ENCODE data around the gene GPN3.
"Not testable (repeated sequence)": the region's sequence is repeated elsewhere in the genome, so short reads cannot be mapped to it uniquely, and the experiment has no call there.

The GPN3 gene

DNA sequence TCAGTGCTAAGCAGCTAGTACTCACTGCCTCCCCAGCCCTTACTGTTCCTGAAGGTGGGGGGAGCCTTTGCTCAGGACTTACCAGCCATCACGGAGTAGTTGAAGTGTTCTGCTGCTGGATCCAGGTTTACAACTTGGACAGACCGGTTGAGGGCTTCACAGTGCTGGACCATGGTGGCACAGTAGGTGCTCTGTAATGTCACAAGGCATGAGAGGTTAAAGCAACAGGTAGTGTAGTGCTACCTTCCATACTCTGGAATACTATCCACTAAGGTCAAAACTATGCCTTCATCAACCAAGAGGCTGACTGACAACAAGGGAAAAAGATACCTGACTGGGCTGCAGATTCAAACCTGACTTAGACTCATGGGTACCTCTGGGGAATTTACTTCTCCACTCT, 3.0 kb downstream of the GPN3 start:
- TF ChIP-seq, protein P1, sequence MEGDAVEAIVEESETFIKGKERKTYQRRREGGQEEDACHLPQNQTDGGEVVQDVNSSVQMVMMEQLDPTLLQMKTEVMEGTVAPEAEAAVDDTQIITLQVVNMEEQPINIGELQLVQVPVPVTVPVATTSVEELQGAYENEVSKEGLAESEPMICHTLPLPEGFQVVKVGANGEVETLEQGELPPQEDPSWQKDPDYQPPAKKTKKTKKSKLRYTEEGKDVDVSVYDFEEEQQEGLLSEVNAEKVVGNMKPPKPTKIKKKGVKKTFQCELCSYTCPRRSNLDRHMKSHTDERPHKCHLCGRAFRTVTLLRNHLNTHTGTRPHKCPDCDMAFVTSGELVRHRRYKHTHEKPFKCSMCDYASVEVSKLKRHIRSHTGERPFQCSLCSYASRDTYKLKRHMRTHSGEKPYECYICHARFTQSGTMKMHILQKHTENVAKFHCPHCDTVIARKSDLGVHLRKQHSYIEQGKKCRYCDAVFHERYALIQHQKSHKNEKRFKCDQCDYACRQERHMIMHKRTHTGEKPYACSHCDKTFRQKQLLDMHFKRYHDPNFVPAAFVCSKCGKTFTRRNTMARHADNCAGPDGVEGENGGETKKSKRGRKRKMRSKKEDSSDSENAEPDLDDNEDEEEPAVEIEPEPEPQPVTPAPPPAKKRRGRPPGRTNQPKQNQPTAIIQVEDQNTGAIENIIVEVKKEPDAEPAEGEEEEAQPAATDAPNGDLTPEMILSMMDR (conservative IDR thresholded peaks at IDR 0.05; ENCODE audit: low read length): no peak
- no peak for DNase-seq (ENCODE audit: low read depth)
- H3K4me3 ChIP-seq (ENCODE audit: low read length): no peak overlapping the region

DNA sequence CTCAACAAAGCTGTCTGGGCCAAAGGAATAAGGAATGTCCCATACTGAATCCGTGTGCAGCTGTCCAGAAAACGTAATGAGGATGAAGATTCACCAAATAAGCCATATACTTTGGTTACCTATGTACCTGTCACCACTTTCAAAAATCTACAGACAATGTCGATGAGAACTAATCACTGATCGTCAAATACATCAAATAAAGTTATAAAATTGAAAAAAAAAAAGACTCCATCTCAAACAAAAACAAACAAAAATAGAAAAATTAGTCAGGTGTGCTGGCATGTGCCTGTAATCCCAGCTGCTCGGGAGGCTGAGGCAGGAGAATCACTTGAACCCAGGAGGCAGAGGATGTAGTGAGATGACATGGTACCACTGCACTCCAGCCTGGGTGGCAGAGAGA, 6.9 kb downstream of the GPN3 start:
- DNase-seq (ENCODE audit: low read depth); H3K4me3 ChIP-seq (ENCODE audit: low read length): not testable (repeated sequence)

DNA sequence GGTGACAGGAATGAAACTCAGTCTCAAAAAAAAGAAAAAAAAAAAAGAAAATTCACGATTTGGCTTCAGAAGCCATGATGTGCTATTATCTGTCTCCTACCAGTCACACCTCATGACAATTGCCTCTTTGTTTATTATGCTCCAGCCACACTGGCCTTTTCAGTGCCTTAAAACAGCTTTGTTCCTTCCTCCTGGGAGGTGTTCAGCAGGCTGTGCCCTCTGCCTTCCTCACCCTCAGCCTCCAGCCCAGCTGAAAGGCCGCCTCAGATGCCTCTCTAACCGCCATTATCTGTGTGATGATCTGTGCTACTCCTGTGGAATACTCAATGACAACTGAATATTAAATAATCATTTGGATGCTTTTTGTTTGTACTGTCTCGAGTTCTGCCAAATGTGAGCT, 9.3 kb downstream of the GPN3 start:
- H3K4me3 ChIP-seq (ENCODE audit: low read length): no peak overlapping the region
- TF ChIP-seq, protein P1 (conservative IDR thresholded peaks at IDR 0.05; ENCODE audit: low read length): no peak
- DNase-seq (ENCODE audit: low read depth): no peak

DNA sequence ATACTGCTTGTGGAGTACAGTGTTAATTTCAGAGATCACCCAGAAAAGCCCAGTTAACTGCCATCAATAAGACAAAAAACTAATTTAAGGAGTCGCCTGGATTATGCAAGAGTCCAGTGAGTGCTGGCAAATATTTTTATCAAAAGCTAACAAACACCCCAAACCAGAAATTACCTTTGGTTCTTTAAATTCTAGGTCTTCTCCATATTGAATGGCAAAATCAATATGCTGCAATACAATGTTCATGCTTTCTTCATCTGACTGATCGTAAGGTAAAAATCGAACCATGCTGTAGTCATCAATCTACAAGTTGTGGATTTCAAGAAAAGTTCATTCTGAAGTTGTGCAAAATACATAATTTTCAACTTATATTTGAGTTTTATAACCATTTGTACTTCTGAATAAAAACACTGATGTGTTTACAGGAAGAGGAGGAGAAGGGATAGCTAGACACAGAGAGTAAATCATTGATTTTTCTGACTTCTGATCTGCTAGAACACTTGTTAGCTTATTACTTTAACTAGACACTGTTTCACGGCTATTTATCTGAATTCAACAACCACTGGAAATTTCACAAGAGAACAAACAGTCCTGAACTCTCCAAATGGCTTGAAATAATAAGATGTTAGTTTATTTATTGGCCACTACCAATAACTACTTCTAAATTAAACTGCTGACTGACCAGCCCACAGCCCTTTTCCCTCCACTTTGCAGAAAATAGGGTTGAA, 14.3 kb downstream of the GPN3 start:
- TF ChIP-seq, protein P1 (conservative IDR thresholded peaks at IDR 0.05; ENCODE audit: low read length): no peak
- no peak overlapping the region for H3K4me3 ChIP-seq (ENCODE audit: low read length)
- no peak for DNase-seq (ENCODE audit: low read depth)

DNA sequence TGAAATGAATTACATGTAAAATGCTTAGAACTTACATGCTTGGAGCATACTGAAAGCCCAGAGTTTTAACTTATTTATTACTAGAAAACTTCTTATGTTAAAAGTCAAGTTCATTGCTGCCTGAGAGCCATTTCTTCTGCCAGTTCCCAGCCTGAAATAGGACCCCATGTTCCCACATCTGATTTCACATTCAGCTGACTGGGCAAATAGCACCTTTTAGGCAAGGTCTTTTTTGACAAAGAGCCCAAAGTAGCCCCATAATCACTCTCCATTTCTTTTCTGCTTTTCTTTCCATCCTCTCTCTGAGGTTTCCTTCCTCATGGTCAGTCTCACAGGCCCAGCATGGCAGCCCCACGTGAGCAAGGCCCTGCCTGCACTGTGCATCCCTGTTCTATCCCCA, 16.8 kb downstream of the GPN3 start:
- TF ChIP-seq, protein P1 (conservative IDR thresholded peaks at IDR 0.05; ENCODE audit: low read length): no peak
- DNase-seq (ENCODE audit: low read depth): no peak
- H3K4me3 ChIP-seq (ENCODE audit: low read length): no peak overlapping the region

DNA sequence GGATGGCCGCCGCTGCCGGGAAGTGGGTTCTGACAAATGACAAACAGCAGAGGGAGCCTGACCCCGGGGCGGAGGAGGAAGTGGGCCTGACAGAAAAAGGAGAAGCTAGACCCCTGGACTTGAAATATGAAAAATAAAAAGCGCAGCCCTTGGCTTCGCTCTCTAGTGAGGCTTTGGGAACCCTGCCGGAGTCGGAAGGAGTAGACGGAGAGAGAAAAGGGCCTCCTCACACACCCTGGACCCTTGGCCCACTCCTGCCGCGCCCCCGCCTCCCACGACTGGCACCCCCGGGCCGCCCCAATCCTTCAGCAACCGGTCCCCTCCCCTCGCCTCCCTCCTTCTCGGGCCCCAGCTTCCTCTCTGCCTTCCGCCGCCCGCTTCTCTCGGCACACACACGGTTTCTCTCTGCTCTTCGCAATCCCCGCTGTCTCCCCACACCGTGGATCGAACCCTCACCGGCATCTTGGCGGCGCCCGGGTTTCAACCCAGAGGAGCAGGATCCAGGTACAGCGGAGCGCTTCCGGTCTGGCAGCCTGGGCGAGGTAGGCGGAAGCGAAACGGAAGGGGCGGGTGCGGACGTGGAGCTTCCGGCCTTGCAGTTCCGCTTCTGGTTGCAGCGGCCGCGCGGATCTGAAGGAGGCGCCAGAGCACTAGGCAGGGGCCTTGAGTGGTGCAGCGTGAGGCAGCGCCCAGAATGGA, 18.1 kb downstream of the GPN3 start, which contains the start of gene ARPC3:
Gene ARPC3 (minus strand): TSS at position 539 of the 699 bp plus-strand sequence. CDS start 77 bp downstream, at position 462.
- peak within 1 kb of the TSS; percentile 95 for H3K4me3 ChIP-seq (ENCODE audit: low read length)
- TF ChIP-seq, protein P1 (conservative IDR thresholded peaks at IDR 0.05; ENCODE audit: low read length): peak; percentile 77
- peak; percentile 94 for DNase-seq (ENCODE audit: low read depth)

DNA sequence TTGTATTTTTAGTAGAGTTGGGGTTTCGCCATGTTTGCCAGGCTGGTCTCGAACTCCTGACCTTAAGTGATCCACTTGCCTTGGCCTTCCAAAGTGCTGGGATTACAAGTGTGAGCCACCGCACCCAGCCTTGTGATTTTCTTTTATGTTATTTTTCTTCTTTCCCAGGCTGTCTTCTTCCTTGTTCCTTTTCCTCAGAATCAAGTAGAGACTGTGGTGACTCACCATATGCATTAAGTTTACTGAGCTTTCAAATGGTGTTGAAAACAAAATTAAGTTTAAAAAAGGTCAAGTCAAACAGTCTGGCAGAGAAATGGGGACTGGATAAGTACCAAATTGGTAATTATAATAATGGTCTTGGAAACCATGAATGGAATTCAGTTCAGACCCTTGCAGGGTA, 23.6 kb downstream of the GPN3 start:
- no peak overlapping the region for H3K4me3 ChIP-seq (ENCODE audit: low read length)
- DNase-seq (ENCODE audit: low read depth): no peak
- TF ChIP-seq, protein P1 (conservative IDR thresholded peaks at IDR 0.05; ENCODE audit: low read length): no peak

Measured in AG10803 (cell line).